HepG2 (cell line): ENCODE data around the gene DCDC1. TPM values are rescaled to one million over a fixed set of nuclear protein-coding genes. Genes with fewer than 3 reads are reported as not detected.

ENCODE experiments used
- ATAC-seq: fragments of 200-7000 bp; cut with Tn5 transposase; 3 replicates; pipeline ENCODE4 v1.9.1; 2020; ENCODE audit warnings: mild to moderate bottlenecking, moderate library complexity
- BruUV-seq: library from RNA; stranded (reverse); fragments of 400-500 nt; replicated peaks from 2 replicates; lab custom pipeline; 2021; lab: Mats Ljungman, UMichigan
- CTCF ChIA-PET: fragments of 300-600 bp; formaldehyde crosslinking; extraction: SDS; loops from one replicate; lab custom pipeline; 2021; ENCODE audit warnings: low total read pairs, inconsistent platforms, low intra/inter-chr PET ratio; lab: Yijun Ruan, JAX
- POLR2A ChIA-PET: fragments of 350-600 bp; sonication (Branson Sonifier 250); formaldehyde crosslinking; loops from one replicate; lab custom pipeline; 2020; ENCODE audit warnings: antibody characterized with exemption, inconsistent platforms; lab: Yijun Ruan, JAX
- DNase-seq: peaks from one replicate; pipeline ENCODE4 v3.0.0-alpha.2; 2015; ENCODE audit warnings: low spot score
- FAIRE-seq: peaks from 3 replicates; lab custom pipeline; 2011; peaks lifted over from hg19 to GRCh38; lab: Jason Lieb, UNC
- H2AFZ ChIP-seq: one replicate; pipeline ENCODE4 v1.6.1; 2011; ENCODE audit warnings: low read length, inconsistent platforms
- H3K27ac ChIP-seq: fragments of 300-600 bp; 3 replicates; pipeline ENCODE4 v1.8.0; 2011; ENCODE audit warnings: mixed run types, mild to moderate bottlenecking, mixed read lengths, low read length, inconsistent platforms; ENCODE audit not compliant: insufficient read depth; ENCODE audit errors: extremely low read length
- H3K27me3 ChIP-seq, 2 experiments: fragments of 200-600 bp in 1 of 2; 2 replicates in 1 of 2; 3 replicates in 1 of 2; pipeline versions ENCODE4 v1.6.0 to v1.8.0; 2011; ENCODE audit warnings: low read length in 2 of 2, mild to moderate bottlenecking in 2 of 2, moderate library complexity in 2 of 2, inconsistent platforms in 1 of 2; ENCODE audit not compliant: insufficient read depth in 2 of 2, control insufficient read depth in 1 of 2
- H3K36me3 ChIP-seq, 2 experiments: fragments of 200-600 bp in 1 of 2; replicated peaks in 1 of 2; 2 replicates in 1 of 2; 3 replicates in 1 of 2; pipeline versions ENCODE4 v1.5.1 to v1.8.0; 2011; ENCODE audit warnings: low read length in 2 of 2, inconsistent platforms in 1 of 2; ENCODE audit not compliant: insufficient read depth in 2 of 2, control insufficient read depth in 1 of 2
- H3K4me1 ChIP-seq: 2 replicates; pipeline ENCODE4 v1.5.1; 2012; ENCODE audit warnings: low read length, inconsistent platforms; ENCODE audit not compliant: insufficient read depth
- H3K4me2 ChIP-seq: 2 replicates; pipeline ENCODE4 v1.6.0; 2011; ENCODE audit warnings: low read depth, low read length, inconsistent platforms
- H3K4me3 ChIP-seq, 3 experiments: fragments of 200-600 bp in 1 of 3; sonication (generic), shearing (Covaris generic) in 1 of 3; replicated peaks in 1 of 3; 2 replicates each; pipeline ENCODE4 v1.5.1; 2011 to 2016; ENCODE audit warnings: low read length in 3 of 3, inconsistent platforms in 2 of 3, low read depth in 2 of 3, mild to moderate bottlenecking in 2 of 3, control low read depth in 1 of 3, mixed read lengths in 1 of 3; ENCODE audit not compliant: insufficient read depth in 1 of 3
- H3K79me2 ChIP-seq: one replicate; pipeline ENCODE4 v1.6.1; 2011; ENCODE audit warnings: low read length, inconsistent platforms; ENCODE audit not compliant: insufficient read depth
- H3K9ac ChIP-seq: 2 replicates; pipeline ENCODE4 v1.6.0; 2011; ENCODE audit warnings: mild to moderate bottlenecking, low read depth, low read length, inconsistent platforms; ENCODE audit not compliant: insufficient read depth
- H3K9me3 ChIP-seq: 2 replicates; pipeline ENCODE4 v1.5.1; 2012; ENCODE audit warnings: mild to moderate bottlenecking, low read length
- H4K20me1 ChIP-seq: 2 replicates; pipeline ENCODE4 v1.6.0; 2011; ENCODE audit warnings: inconsistent platforms, mild to moderate bottlenecking, low read length, moderate library complexity; ENCODE audit not compliant: insufficient read depth
- ATF1 ChIP-seq: IDR thresholded peaks from 2 replicates; pipeline ENCODE4 v1.6.1; 2016; ENCODE audit warnings: mild to moderate bottlenecking, control low read depth
- GFI1 ChIP-seq: sonication (generic); formaldehyde crosslinking; IDR thresholded peaks from 2 replicates; pipeline ENCODE4 v1.5.0; 2020; ENCODE audit warnings: missing genetic modification reagents, mild to moderate bottlenecking, borderline replicate concordance
- PHB2 ChIP-seq: fragments of 450-650 bp; IDR thresholded peaks from 2 replicates; pipeline ENCODE4 v1.6.1; 2018; ENCODE audit not compliant: partially characterized antibody
- ZBTB3 ChIP-seq: sonication (generic); formaldehyde crosslinking; IDR thresholded peaks from 2 replicates; pipeline ENCODE4 v1.4.0; 2020; ENCODE audit warnings: low read depth, mild to moderate bottlenecking, moderate library complexity, missing genetic modification reagents, borderline replicate concordance
- ZKSCAN5 ChIP-seq: sonication (generic); formaldehyde crosslinking; IDR thresholded peaks from 2 replicates; pipeline ENCODE4 v1.5.1; 2020; ENCODE audit warnings: mild to moderate bottlenecking, missing genetic modification reagents
- ZNF136 ChIP-seq: sonication (generic); formaldehyde crosslinking; IDR thresholded peaks from 2 replicates; pipeline ENCODE4 v1.8.1; 2022; ENCODE audit warnings: low read depth, mild to moderate bottlenecking, moderate library complexity, missing genetic modification reagents
- ZNF207 ChIP-seq: fragments of 450-650 bp; IDR thresholded peaks from 2 replicates; pipeline ENCODE4 v1.6.1; 2016; ENCODE audit warnings: antibody characterized with exemption, borderline replicate concordance
- ZNF343 ChIP-seq: sonication (generic); formaldehyde crosslinking; IDR thresholded peaks from 2 replicates; pipeline ENCODE4 v1.4.0; 2020; ENCODE audit warnings: mild to moderate bottlenecking, missing genetic modification reagents
- ZNF543 ChIP-seq: sonication (generic); formaldehyde crosslinking; IDR thresholded peaks from 2 replicates; pipeline ENCODE4 v1.4.0; 2020; ENCODE audit warnings: mild to moderate bottlenecking, missing genetic modification reagents
- ZNF619 ChIP-seq: sonication (generic); formaldehyde crosslinking; IDR thresholded peaks from 2 replicates; pipeline ENCODE4 v1.4.0; 2020; ENCODE audit warnings: mild to moderate bottlenecking, missing genetic modification reagents
- ZNF629 ChIP-seq: sonication (generic); formaldehyde crosslinking; conservative IDR thresholded peaks from 2 replicates; pipeline ENCODE4 v1.5.0; 2020; ENCODE audit warnings: missing genetic modification reagents
- WGBS: methylation state at CpG from one replicate; pipeline ENCODE4 v1.1.6; 2017; ENCODE audit warnings: low lambda C conversion rate; 5-methylcytosine and 5-hydroxymethylcytosine counted together
- in situ Hi-C: cut with HindIII; loops from 2 replicates; pipeline ENCODE4 v1.10.0; 2017; ENCODE audit warnings: low pct_unique_long_range_greater_than_20kb; ENCODE audit not compliant: extremely low pct_ligation_motif_present
- intact Hi-C: fragments of 100-400 bp; cut with micrococcal nuclease; formaldehyde crosslinking; loops from one replicate; pipeline ENCODE4 v1.10.0; 2022; ENCODE audit not compliant: unreplicated experiment
- polyA plus RNA-seq, 8 experiments: library from polyadenylated mRNA; depleted of rRNA in 3 of 8; stranded (reverse) in 7 of 8; unstranded in 1 of 8; fragments of >200 nt; fragmentation: Illumina TruSeq in 4 of 8; extraction: Trizol in 4 of 8; gene quantifications; 2 replicates each; pipeline versions ENCODE4 v1.2.1 to v1.2.3, GENCODE V29; 2011 to 2016; ENCODE audit warnings: low read depth in 4 of 8, missing spikeins in 1 of 8, mixed read lengths in 1 of 8; ENCODE audit not compliant: insufficient read depth in 1 of 8
- total RNA-seq, 5 experiments: library from RNA; depleted of rRNA; stranded (reverse); fragments of >200 nt; fragmentation: Illumina TruSeq; extraction: Trizol; gene quantifications; 2 replicates each; pipeline ENCODE4 v1.2.3, GENCODE V29; 2016; ENCODE audit warnings: low read depth in 1 of 5
- TF ChIP-seq, protein P1 (sequence below): sonication (generic); formaldehyde crosslinking; IDR thresholded peaks from 2 replicates; pipeline ENCODE4 v1.5.0; 2020; ENCODE audit warnings: missing genetic modification reagents, mild to moderate bottlenecking, borderline replicate concordance
- TF ChIP-seq, protein P2 (sequence below): sonication (generic); formaldehyde crosslinking; IDR thresholded peaks from 2 replicates; pipeline ENCODE4 v1.9.0; 2021; ENCODE audit warnings: mild to moderate bottlenecking, missing genetic modification reagents
- TF ChIP-seq, protein P3 (sequence below): IDR thresholded peaks from 2 replicates; pipeline ENCODE4 v1.6.1; 2016; ENCODE audit warnings: control low read depth

The DCDC1 gene
- total and polyA plus RNA-seq, 2 of the 13 experiments (the other 11 are each of a cell fraction or from before 2014, with no cell fraction given): 0.12 to 0.27 TPM

DNA sequence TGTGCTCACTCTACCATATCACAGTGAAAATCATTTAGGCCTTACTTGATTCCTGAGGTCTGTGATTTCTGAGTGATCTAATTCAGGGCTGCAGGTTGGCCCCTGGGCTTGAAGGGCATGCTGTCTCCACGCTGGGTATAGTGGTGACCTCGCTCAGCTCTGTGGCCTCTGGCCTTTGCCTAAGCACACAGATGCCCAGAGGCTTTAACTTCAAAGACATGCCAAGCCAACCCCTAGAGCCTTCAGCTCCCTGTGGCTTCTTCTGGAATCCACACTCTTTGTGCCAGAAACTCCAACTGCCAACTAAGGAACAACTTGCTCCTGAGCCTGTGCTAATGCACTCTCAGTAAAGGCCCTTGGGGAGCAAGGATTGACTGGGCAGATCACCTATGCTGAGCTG is 550.8 kb downstream of the DCDC1 start:
- no peaks in the 10 kb centered on the region for H3K9me3 ChIP-seq
- no peaks in the 10 kb centered on the region for H3K36me3 ChIP-seq
- FAIRE-seq (no peak), ATAC-seq (no peak), DNase-seq (no peak)
- WGBS: 0% methylated on average over 1 of the region's 2 CpGs
- H3K27ac ChIP-seq: no peak overlapping the region
- H3K79me2 ChIP-seq: no peaks in the 10 kb centered on the region
- intact Hi-C loops: no loop called here
- in situ Hi-C loops: no loop called here
- H3K4me2 ChIP-seq: no peak overlapping the region
- no peak overlapping the region for H2AFZ ChIP-seq
- POLR2A ChIA-PET: no interaction called here
- BruUV-seq: no TSS peak
- H3K4me3 ChIP-seq: no peak overlapping the region
- H3K27me3 ChIP-seq: no peaks in the 10 kb centered on the region
- H3K4me1 ChIP-seq: no peaks in the 10 kb centered on the region
- H4K20me1 ChIP-seq: no peaks in the 10 kb centered on the region
- TF ChIP-seq ZNF629 (CRISPR knock-in tag) (no peak), ZBTB3 (CRISPR knock-in tag) (no peak), ZKSCAN5 (no peak), PHB2 (no peak), ZNF543 (CRISPR knock-in tag) (no peak), GFI1 (no peak), ZNF343 (CRISPR knock-in tag) (no peak), ATF1 (CRISPR knock-in tag) (no peak), ZNF136 (CRISPR knock-in tag) (no peak), ZNF619 (CRISPR knock-in tag) (no peak), ZNF207 (no peak)
- TF ChIP-seq, protein P1, sequence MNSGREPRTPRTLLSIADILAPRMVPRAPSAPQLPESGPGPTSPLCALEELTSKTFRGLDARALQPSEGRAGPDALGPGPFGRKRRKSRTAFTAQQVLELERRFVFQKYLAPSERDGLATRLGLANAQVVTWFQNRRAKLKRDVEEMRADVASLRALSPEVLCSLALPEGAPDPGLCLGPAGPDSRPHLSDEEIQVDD: no peak
- TF ChIP-seq, protein P2, sequence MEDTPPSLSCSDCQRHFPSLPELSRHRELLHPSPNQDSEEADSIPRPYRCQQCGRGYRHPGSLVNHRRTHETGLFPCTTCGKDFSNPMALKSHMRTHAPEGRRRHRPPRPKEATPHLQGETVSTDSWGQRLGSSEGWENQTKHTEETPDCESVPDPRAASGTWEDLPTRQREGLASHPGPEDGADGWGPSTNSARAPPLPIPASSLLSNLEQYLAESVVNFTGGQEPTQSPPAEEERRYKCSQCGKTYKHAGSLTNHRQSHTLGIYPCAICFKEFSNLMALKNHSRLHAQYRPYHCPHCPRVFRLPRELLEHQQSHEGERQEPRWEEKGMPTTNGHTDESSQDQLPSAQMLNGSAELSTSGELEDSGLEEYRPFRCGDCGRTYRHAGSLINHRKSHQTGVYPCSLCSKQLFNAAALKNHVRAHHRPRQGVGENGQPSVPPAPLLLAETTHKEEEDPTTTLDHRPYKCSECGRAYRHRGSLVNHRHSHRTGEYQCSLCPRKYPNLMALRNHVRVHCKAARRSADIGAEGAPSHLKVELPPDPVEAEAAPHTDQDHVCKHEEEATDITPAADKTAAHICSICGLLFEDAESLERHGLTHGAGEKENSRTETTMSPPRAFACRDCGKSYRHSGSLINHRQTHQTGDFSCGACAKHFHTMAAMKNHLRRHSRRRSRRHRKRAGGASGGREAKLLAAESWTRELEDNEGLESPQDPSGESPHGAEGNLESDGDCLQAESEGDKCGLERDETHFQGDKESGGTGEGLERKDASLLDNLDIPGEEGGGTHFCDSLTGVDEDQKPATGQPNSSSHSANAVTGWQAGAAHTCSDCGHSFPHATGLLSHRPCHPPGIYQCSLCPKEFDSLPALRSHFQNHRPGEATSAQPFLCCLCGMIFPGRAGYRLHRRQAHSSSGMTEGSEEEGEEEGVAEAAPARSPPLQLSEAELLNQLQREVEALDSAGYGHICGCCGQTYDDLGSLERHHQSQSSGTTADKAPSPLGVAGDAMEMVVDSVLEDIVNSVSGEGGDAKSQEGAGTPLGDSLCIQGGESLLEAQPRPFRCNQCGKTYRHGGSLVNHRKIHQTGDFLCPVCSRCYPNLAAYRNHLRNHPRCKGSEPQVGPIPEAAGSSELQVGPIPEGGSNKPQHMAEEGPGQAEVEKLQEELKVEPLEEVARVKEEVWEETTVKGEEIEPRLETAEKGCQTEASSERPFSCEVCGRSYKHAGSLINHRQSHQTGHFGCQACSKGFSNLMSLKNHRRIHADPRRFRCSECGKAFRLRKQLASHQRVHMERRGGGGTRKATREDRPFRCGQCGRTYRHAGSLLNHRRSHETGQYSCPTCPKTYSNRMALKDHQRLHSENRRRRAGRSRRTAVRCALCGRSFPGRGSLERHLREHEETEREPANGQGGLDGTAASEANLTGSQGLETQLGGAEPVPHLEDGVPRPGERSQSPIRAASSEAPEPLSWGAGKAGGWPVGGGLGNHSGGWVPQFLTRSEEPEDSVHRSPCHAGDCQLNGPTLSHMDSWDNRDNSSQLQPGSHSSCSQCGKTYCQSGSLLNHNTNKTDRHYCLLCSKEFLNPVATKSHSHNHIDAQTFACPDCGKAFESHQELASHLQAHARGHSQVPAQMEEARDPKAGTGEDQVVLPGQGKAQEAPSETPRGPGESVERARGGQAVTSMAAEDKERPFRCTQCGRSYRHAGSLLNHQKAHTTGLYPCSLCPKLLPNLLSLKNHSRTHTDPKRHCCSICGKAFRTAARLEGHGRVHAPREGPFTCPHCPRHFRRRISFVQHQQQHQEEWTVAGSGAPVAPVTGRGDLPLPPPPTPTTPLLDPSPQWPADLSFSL (CRISPR knock-in tag): no peak
- TF ChIP-seq, protein P3, sequence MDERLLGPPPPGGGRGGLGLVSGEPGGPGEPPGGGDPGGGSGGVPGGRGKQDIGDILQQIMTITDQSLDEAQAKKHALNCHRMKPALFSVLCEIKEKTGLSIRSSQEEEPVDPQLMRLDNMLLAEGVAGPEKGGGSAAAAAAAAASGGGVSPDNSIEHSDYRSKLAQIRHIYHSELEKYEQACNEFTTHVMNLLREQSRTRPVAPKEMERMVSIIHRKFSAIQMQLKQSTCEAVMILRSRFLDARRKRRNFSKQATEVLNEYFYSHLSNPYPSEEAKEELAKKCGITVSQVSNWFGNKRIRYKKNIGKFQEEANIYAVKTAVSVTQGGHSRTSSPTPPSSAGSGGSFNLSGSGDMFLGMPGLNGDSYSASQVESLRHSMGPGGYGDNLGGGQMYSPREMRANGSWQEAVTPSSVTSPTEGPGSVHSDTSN (CRISPR knock-in tag): no peak
- CTCF ChIA-PET: no interaction called here
- no peak overlapping the region for H3K9ac ChIP-seq
